HG03571 (cell line): ENCODE data around the gene GLRA2.
"Not testable (repeated sequence)": the region's sequence is repeated elsewhere in the genome, so short reads cannot be mapped to it uniquely, and the experiment has no call there.

Experiments used
- ATAC-seq: cut with Tn5 transposase; IDR thresholded peaks from one replicate; pipeline ENCODE4 v1.9.1; 2021; ENCODE audit not compliant: unreplicated experiment

GLRA2 gene

DNA sequence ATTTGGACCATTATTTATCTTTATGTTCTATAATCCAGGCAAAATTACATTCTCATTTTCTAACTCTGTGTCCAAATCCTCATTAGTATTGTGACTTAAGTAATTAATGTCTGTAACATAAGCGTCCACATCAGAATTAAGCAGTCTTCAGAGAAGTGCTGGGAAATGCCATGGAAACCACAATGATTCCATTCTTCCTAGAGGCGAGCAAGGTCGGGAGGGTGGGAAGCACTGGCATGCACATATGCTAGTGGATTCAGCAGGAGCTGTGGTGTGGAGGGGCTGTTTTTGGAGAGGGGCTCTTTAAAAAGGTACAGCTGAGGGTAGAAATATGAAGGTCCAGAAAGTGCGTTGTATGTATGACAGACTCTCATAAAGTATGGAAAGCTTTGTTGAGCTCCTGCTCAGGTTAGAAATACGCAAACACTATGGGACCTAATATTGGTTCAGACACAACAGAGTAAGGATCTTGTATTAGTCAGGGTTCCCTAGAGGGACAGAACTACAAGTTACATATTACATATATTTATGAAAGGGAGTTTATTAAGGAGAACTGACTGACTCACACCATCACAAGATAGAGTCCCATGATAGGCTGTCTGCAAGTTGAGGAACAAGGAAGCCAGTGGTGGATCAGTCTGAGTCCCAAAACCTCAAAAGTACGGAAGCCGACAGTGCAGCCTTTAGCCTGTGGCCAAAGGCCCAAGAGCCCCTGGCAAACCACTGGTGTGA is 61.5 kb downstream of the GLRA2 start:
- no peak for ATAC-seq

DNA sequence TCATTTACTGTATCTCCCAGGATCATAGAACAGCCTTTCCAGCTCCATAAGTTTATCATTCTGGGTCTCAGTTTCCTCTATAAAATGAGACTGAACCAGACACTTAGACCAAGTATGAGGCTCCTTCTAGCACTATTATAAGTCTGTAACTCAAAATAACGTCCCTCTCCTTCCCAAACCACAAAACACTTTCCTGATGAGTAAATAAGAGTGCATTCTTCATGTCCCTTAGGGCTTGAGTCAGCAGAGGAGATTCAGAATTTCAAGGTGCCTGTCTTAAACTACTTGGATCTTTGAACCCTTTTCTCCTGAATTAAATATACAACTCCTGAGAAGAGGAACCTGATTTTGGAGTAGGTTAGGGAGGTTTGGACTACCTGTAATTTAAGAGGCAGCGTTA is 62.6 kb downstream of the GLRA2 start:
- ATAC-seq = no peak

DNA sequence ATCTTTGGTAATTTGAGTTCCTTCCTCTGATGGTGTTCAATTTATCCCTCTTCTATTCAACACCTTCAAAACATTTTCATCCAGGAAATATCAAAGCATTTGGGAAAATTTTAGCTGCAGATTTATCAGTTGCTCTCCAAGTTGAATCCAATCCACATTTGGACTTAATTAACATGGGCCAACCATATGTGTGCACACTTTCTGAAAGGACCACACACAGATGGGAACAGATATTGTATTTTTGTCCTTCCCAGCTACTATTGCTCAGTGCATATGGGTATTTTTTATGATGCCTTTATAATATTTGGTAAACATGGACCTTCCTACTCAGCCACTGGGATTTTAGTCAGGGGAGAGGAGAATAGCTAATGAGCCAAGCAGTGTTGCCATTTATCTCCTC is 65.2 kb downstream of the GLRA2 start:
- ATAC-seq = no peak

GRCh38 chrX:14598330-14598729 is 69.0 kb downstream of the GLRA2 start:
- ATAC-seq = no peak

- no peak for ATAC-seq
Measured at GRCh38 chrX:14607446-14607985, 78.2 kb downstream of the GLRA2 start.

GRCh38 chrX:14612450-14612849 is 83.1 kb downstream of the GLRA2 start:
- not testable (repeated sequence) for ATAC-seq

DNA sequence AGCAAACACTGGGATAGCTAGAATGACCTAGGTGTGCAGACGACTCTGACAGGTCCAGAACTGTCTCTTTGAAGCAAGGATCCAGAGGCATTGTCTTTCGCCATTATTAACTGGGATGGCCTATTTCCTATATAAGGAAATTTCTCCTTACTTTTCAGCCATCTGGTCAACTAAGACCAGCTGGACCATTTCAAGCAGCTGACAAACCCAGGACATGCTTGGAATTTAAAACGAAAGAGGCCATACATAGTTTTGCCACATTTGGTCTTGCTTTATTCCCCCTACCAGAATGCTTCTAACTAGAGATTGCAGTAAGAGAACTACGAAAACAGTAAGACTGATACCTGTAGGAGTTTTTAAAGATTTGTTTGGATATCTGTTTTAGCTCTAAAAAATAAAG is 87.0 kb downstream of the GLRA2 start:
- ATAC-seq = no peak

DNA sequence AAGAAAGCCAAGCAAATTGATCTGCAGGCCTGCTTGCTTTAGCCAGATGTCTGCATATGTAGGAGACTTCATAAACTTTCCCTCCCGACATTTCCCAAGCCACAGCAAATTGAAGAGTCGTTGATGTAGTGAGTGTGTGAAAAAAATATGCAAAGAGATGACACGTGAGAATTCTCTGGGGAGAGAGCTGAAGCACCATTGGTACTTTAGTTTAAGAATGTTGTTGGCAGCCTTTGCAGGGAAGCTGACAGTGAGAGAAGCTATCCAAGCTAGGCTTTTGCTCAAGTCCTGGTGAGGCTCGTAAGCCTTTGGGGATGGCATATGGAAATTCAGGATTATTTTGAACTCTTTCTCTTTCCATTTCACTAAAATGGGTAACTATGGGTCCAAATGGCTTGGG is 87.5 kb downstream of the GLRA2 start:
- ATAC-seq = no peak

DNA sequence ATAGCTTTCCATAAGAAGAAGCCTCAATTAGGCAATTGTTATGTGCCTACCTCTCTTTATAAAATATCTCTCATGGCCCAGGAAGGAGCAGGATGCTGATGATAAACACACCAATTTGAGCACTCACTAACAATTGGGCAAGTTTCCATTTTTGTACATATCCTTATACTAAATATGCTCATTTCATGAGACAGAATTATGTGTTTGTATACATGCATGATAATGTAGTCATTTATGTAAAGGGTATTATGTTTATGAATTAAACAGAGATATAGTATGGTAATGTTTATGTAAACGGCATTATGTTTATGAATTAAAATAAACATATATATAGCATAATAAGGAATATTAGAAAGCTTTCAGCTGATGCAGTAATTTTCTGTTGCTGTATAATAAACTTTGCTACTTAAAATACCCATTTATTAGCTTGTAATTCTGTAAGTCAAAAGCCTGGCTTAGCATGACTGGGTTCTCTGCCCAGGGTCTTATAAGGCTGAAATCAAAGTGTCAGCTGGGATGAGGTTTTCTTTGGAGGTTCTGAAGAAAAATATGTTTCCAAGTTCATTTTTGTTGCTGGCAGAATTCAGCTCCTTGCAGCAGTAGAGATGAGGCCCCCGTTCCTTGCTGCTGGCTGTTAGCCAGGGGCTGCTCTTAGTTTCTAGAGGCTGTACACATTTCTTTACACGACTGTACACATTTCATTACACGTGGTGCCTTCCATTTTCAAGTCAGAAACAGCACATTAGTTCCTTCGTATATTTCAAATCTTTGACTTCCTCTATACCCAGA is 89.0 kb downstream of the GLRA2 start:
- no peak for ATAC-seq

- ATAC-seq = no peak
Measured at GRCh38 chrX:14630733-14631132, 101.4 kb downstream of the GLRA2 start.

- ATAC-seq = no peak
Measured at GRCh38 chrX:14641681-14642655, 112.6 kb downstream of the GLRA2 start.

- no peak for ATAC-seq
Measured at GRCh38 chrX:14660970-14661369, 131.6 kb downstream of the GLRA2 start.

GRCh38 chrX:14670819-14671218 is 141.5 kb downstream of the GLRA2 start:
- ATAC-seq = peak; percentile 49

DNA sequence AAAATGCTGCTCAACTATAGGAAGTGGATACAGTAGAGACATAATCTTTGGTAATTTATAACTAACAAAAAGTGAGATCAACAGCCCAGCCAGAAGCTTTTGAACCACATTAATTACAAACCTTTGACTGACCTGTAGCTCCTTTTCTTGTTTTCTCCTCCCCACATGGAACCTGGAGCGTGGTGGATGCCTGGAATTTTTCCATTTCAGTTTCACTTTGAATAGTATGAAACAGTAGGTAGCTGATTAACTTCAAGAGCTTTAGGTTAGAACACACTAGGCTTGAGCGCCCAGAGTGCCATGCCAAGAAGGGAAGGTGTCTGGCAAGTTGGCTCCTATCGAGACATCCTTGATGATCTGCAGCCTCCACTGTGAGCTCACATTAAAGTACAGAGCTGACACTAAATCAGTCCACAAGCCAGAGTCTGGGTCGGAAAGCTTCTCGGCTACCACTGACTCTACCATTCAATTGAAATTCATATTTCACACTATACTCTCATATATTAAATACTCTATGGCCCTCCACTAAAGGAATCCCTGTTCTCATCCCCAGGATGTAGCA is 143.4 kb downstream of the GLRA2 start:
- ATAC-seq = no peak

- no peak for ATAC-seq
Measured at GRCh38 chrX:14673236-14673635, 143.9 kb downstream of the GLRA2 start.

- peak; percentile 95 for ATAC-seq
Measured at GRCh38 chrX:14673764-14674163, 144.4 kb downstream of the GLRA2 start.

DNA sequence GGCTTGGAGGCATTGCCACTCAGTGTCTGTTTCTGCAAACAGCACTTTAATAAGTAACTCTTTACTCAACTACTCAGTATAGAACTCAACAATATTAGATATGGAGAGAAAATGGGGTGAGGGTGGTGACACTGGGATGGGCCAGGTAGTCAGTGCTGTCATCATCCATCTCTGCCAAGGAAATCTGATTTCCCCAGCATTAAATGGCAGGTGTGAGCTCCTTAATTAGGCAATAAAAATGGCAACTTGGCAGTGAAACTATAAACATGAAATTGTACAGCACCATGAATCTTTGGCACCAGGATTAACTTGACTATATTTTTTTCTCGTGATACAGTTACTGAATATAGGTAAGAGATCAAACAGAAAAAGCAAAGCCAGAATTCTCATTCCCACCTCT is 146.2 kb downstream of the GLRA2 start:
- ATAC-seq = no peak

DNA sequence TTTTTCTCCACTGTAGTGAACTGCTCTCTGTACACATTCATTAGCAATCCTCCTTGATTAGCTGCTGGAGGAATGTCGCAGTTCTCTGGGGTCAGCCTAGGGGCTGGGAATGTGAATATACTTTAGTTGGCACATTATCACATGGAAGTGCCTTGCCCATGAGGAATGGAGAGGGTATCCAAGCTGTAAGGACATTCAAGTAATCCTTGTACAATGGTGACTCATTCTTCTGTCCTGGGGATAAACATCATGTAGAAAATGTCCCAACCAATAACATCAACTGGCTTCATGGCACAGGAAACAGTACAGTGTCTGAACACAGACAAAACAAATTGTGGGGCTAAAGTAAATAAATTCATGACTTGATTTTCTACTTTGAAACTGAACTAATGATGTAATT is 147.1 kb downstream of the GLRA2 start:
- ATAC-seq = no peak

DNA sequence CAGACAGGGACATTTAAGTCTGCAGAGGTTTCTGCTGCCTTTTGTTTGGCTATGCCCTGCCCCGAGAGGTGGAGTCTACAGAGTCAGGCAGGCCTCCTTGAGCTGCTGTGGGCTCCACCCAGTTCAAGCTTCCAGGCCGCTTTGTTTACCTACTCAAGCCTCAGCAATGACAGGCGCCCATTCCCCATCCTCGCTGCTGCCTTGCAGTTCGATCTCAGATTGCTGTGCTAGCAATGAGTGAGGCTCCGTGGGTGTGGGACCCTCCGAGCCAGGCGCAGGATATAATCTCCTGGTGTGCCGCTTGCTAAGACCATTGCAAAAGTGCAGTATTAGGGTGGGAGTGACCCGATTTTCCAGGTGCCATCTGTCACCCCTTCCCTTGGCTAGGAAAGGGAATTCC is 159.0 kb downstream of the GLRA2 start:
- ATAC-seq = not testable (repeated sequence)

- no peak for ATAC-seq
Measured at GRCh38 chrX:14690553-14690952, 161.2 kb downstream of the GLRA2 start.

DNA sequence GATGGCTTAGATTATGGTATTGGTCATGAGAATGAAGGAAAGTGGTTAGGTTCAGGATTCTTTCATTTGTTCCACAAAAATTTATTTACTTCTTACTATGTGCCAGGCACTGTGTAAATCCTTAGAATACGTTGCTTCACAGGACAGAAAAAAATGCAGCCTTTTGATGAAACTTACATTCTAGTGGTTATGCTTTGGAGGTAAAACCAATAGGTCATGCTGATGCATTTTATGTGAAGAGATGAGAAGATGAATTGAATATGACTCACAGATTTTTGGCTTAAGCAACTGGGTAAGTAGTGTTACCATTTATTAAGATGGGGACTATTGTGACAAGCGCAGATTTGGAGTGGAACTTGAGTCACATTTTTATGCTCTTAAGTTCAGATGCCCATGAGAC is 165.3 kb downstream of the GLRA2 start:
- no peak for ATAC-seq
